Keratinocyte (primary cell): ENCODE measurements around the gene DSE. TPM values are rescaled to one million over a fixed set of nuclear protein-coding genes. Genes with fewer than 3 reads are reported as not detected.

Source experiments
- DNase-seq: peaks from one replicate; pipeline ENCODE4 v3.0.0-alpha.2; 2011; ENCODE audit warnings: low read depth, missing footprints, low spot score
- FAIRE-seq: peaks from 2 replicates; lab custom pipeline; 2011; peaks lifted over from hg19 to GRCh38; lab: Jason Lieb, UNC
- H2AFZ ChIP-seq: 2 replicates; pipeline ENCODE4 v1.6.0; 2012; ENCODE audit warnings: low read length, control low read depth, inconsistent platforms; ENCODE audit not compliant: control insufficient read depth
- H3K27ac ChIP-seq: 2 replicates; pipeline ENCODE4 v1.5.1; 2011; ENCODE audit warnings: low read length; ENCODE audit not compliant: control insufficient read depth, insufficient read depth
- H3K27me3 ChIP-seq: 3 replicates; pipeline ENCODE4 v1.6.0; 2011; ENCODE audit warnings: low read length; ENCODE audit not compliant: control insufficient read depth, insufficient read depth; ENCODE audit errors: extremely low read depth
- H3K36me3 ChIP-seq, 2 experiments: 2 replicates in 1 of 2; 3 replicates in 1 of 2; pipeline ENCODE4 v1.5.1; 2011; ENCODE audit warnings: low read length in 2 of 2, mild to moderate bottlenecking in 1 of 2; ENCODE audit not compliant: control insufficient read depth in 2 of 2, insufficient read depth in 2 of 2; ENCODE audit errors: extremely low read depth in 1 of 2
- H3K4me1 ChIP-seq: 3 replicates; pipeline ENCODE4 v1.5.1; 2011; ENCODE audit warnings: low read length; ENCODE audit not compliant: control insufficient read depth, insufficient read depth; ENCODE audit errors: extremely low read depth
- H3K4me2 ChIP-seq: 3 replicates; pipeline ENCODE4 v1.6.0; 2011; ENCODE audit warnings: low read depth, low read length; ENCODE audit not compliant: control insufficient read depth, insufficient read depth; ENCODE audit errors: extremely low read depth
- H3K4me3 ChIP-seq, 3 experiments: fragments of 200-600 bp in 1 of 3; sonication (generic) in 1 of 3; 2 replicates in 2 of 3; 3 replicates in 1 of 3; pipeline ENCODE4 v1.5.1; 2011 to 2016; ENCODE audit warnings: low read length in 3 of 3, mild to moderate bottlenecking in 3 of 3, control low read depth in 2 of 3, inconsistent platforms in 1 of 3, low read depth in 1 of 3, mixed read lengths in 1 of 3, mixed run types in 1 of 3, moderate library complexity in 1 of 3; ENCODE audit not compliant: control insufficient read depth in 2 of 3, insufficient read depth in 2 of 3; ENCODE audit errors: extremely low read depth in 1 of 3
- H3K79me2 ChIP-seq: 2 replicates; pipeline ENCODE4 v1.6.0; 2012; ENCODE audit warnings: low read length; ENCODE audit not compliant: control insufficient read depth, insufficient read depth
- H3K9ac ChIP-seq: 3 replicates; pipeline ENCODE4 v1.6.0; 2011; ENCODE audit warnings: low read length; ENCODE audit not compliant: control insufficient read depth, insufficient read depth; ENCODE audit errors: extremely low read depth
- H3K9me1 ChIP-seq: 3 replicates; pipeline ENCODE4 v1.6.0; 2011; ENCODE audit warnings: low read length; ENCODE audit not compliant: control insufficient read depth, insufficient read depth; ENCODE audit errors: extremely low read depth
- H3K9me3 ChIP-seq: 2 replicates; pipeline ENCODE4 v1.5.1; 2012; ENCODE audit warnings: low read depth, low read length; ENCODE audit not compliant: control insufficient read depth
- H4K20me1 ChIP-seq: 3 replicates; pipeline ENCODE4 v1.6.0; 2011; ENCODE audit warnings: low read length; ENCODE audit not compliant: control insufficient read depth, insufficient read depth; ENCODE audit errors: extremely low read depth
- CTCF ChIP-seq, 3 experiments: IDR thresholded peaks in 1 of 3; conservative IDR thresholded peaks in 1 of 3; optimal IDR thresholded peaks in 1 of 3; 2 replicates in 2 of 3; 3 replicates in 1 of 3; pipeline versions ENCODE3 to v1.5.1; 2011; ENCODE audit warnings: low read length in 3 of 3, mild to moderate bottlenecking in 3 of 3, moderate library complexity in 2 of 3, control low read depth in 1 of 3, inconsistent platforms in 1 of 3; ENCODE audit not compliant: insufficient read depth in 2 of 3; ENCODE audit errors: extremely low read depth in 1 of 3
- EZH2 ChIP-seq: IDR thresholded peaks from one replicate; pipeline ENCODE4 v1.6.1; 2012; ENCODE audit warnings: inconsistent platforms, mild to moderate bottlenecking, low read length, moderate library complexity
- dilution Hi-C: fragments of 300-500 bp; cut with MboI; formaldehyde crosslinking; loops from one replicate; pipeline ENCODE4 v1.7.0; 2020; ENCODE audit warnings: low sequenced_read_pairs; ENCODE audit not compliant: extremely low pct_ligation_motif_present
- polyA plus RNA-seq, 5 experiments: library from polyadenylated mRNA; depleted of rRNA in 3 of 5; stranded (reverse) in 3 of 5; stranded (forward) in 1 of 5; unstranded in 1 of 5; fragments of >200 nt; gene quantifications; 1 replicate in 1 of 5; 2 replicates in 3 of 5; 3 replicates in 1 of 5; pipeline versions ENCODE4 v1.2.1 to v1.2.3, GENCODE V29; 2011 to 2012; ENCODE audit warnings: missing spikeins in 2 of 5, low read depth in 1 of 5, low replicate concordance in 1 of 5

The DSE gene
- polyA plus RNA-seq, 1 donor (not counting 4 experiments of a cell fraction or from before 2014, with no cell fraction given) = 99.7 TPM

GRCh38 chr6:116426551-116426950, 55.8 kb downstream of the DSE start:
- FAIRE-seq (peak; percentile 97), DNase-seq (peak; percentile 66)
- dilution Hi-C loops = no loop called here
- peaks cover 2% of the 10 kb centered on the region for H3K9me1 ChIP-seq
- TF ChIP-seq CTCF (optimal IDR thresholded peaks at IDR 0.05 in 1 of 3, IDR thresholded peaks at IDR 0.05 in 1 of 3, conservative IDR thresholded peaks at IDR 0.05 in 1 of 3; ENCODE audit: extremely low read depth in 1 of 3, insufficient read depth in 2 of 3, low read length in 3 of 3) (no peak), EZH2 (no peak)
- H3K4me3 ChIP-seq = no peak overlapping the region
- no peak overlapping the region for H3K9ac ChIP-seq
- no peaks in the 10 kb centered on the region for H3K27me3 ChIP-seq
- H3K79me2 ChIP-seq = peaks cover 42% of the 10 kb centered on the region
- H2AFZ ChIP-seq = no peak overlapping the region
- H4K20me1 ChIP-seq = no peaks in the 10 kb centered on the region
- H3K4me2 ChIP-seq = no peak overlapping the region
- no peaks in the 10 kb centered on the region for H3K9me3 ChIP-seq
- H3K36me3 ChIP-seq = peaks cover 7 to 14% of the 10 kb centered on the region in 2 experiments
- H3K4me1 ChIP-seq = peaks cover 24% of the 10 kb centered on the region
- H3K27ac ChIP-seq = peak overlapping the region; percentile 76

GRCh38 chr6:116429111-116429510, 58.4 kb downstream of the DSE start:
- no peaks in the 10 kb centered on the region for H4K20me1 ChIP-seq
- H3K9me3 ChIP-seq = no peaks in the 10 kb centered on the region
- FAIRE-seq = no peak
- no peak overlapping the region for H3K9ac ChIP-seq
- dilution Hi-C loops = no loop called here
- H2AFZ ChIP-seq = no peak overlapping the region
- H3K27me3 ChIP-seq = no peaks in the 10 kb centered on the region
- H3K79me2 ChIP-seq = peaks cover 17% of the 10 kb centered on the region
- H3K4me3 ChIP-seq = no peak overlapping the region
- TF ChIP-seq CTCF (optimal IDR thresholded peaks at IDR 0.05 in 1 of 3, IDR thresholded peaks at IDR 0.05 in 1 of 3, conservative IDR thresholded peaks at IDR 0.05 in 1 of 3; ENCODE audit: extremely low read depth in 1 of 3, insufficient read depth in 2 of 3, low read length in 3 of 3) = no peak
- no peak for TF ChIP-seq EZH2
- H3K27ac ChIP-seq = no peak overlapping the region
- H3K4me1 ChIP-seq = peaks cover 17% of the 10 kb centered on the region
- H3K4me2 ChIP-seq = no peak overlapping the region
- no peak for DNase-seq
- peaks cover 1% of the 10 kb centered on the region for H3K9me1 ChIP-seq
- peaks cover 14 to 21% of the 10 kb centered on the region in 2 experiments for H3K36me3 ChIP-seq
